HEK293T (cell line): ENCODE results near the gene WRAP73.

ENCODE experiments used
- CTCF ChIA-PET: fragments of 350-600 bp; formaldehyde crosslinking; extraction: SDS; loops from one replicate; lab custom pipeline; 2021; ENCODE audit warnings: antibody characterized with exemption, inconsistent platforms; lab: Yijun Ruan, JAX
- POLR2A ChIA-PET: fragments of 350-600 bp; formaldehyde crosslinking; extraction: SDS; loops from one replicate; lab custom pipeline; 2020; ENCODE audit warnings: antibody characterized with exemption, inconsistent platforms; lab: Yijun Ruan, JAX
- DNase-seq: peaks from one replicate; pipeline ENCODE4 v3.0.0; 2012; ENCODE audit warnings: mixed read lengths; ENCODE audit errors: extremely low spot score
- ARNT ChIP-seq: fragments of 450-650 bp; IDR thresholded peaks from 2 replicates; pipeline ENCODE4 v1.6.1; 2017; ENCODE audit warnings: mild to moderate bottlenecking
- BHLHE40 ChIP-seq: fragments of 450-650 bp; IDR thresholded peaks from 2 replicates; pipeline ENCODE4 v1.6.1; 2016; ENCODE audit warnings: mild to moderate bottlenecking, moderate library complexity, borderline replicate concordance
- CTBP1 ChIP-seq: fragments of 450-650 bp; IDR thresholded peaks from 2 replicates; pipeline ENCODE4 v1.6.1; 2016; ENCODE audit warnings: borderline replicate concordance
- ELF4 ChIP-seq: fragments of 450-650 bp; IDR thresholded peaks from 2 replicates; pipeline ENCODE4 v1.6.1; 2017; ENCODE audit warnings: antibody characterized with exemption
- FOXA1 ChIP-seq: fragments of 450-650 bp; IDR thresholded peaks from 2 replicates; pipeline ENCODE4 v1.6.1; 2016; ENCODE audit warnings: mild to moderate bottlenecking
- FOXK2 ChIP-seq: fragments of 450-650 bp; IDR thresholded peaks from 2 replicates; pipeline ENCODE4 v1.6.1; 2016; ENCODE audit warnings: mild to moderate bottlenecking
- FOXM1 ChIP-seq: fragments of 450-650 bp; IDR thresholded peaks from 2 replicates; pipeline ENCODE4 v1.6.1; 2017; ENCODE audit warnings: mild to moderate bottlenecking, borderline replicate concordance
- HDGF ChIP-seq: fragments of 450-650 bp; IDR thresholded peaks from 2 replicates; pipeline ENCODE4 v1.6.1; 2017; ENCODE audit warnings: antibody characterized with exemption, borderline replicate concordance
- L3MBTL2 ChIP-seq: fragments of 450-650 bp; conservative IDR thresholded peaks from 2 replicates; pipeline ENCODE4 v1.6.1; 2016; ENCODE audit warnings: mild to moderate bottlenecking
- LEF1 ChIP-seq: fragments of 450-650 bp; IDR thresholded peaks from 2 replicates; pipeline ENCODE4 v1.6.1; 2017; ENCODE audit warnings: mild to moderate bottlenecking, borderline replicate concordance
- NFRKB ChIP-seq: fragments of 450-650 bp; IDR thresholded peaks from 2 replicates; pipeline ENCODE4 v1.6.1; 2016; ENCODE audit warnings: mild to moderate bottlenecking, moderate library complexity
- SP1 ChIP-seq: fragments of 450-650 bp; IDR thresholded peaks from 2 replicates; pipeline ENCODE4 v1.6.1; 2017
- SUZ12 ChIP-seq: fragments of 450-650 bp; IDR thresholded peaks from 2 replicates; pipeline ENCODE4 v1.6.1; 2016; ENCODE audit warnings: mild to moderate bottlenecking
- TARDBP ChIP-seq: fragments of 450-650 bp; IDR thresholded peaks from 2 replicates; pipeline ENCODE4 v1.6.1; 2016
- ZNF384 ChIP-seq: fragments of 450-650 bp; IDR thresholded peaks from 2 replicates; pipeline ENCODE4 v1.6.1; 2016
- TF ChIP-seq, protein P1 (sequence below): fragments of 450-650 bp; IDR thresholded peaks from 2 replicates; pipeline ENCODE4 v1.6.1; 2016

WRAP73 gene

GRCh38 chr1:3620708-3621107, 29.2 kb downstream of the WRAP73 start:
- ChIA-PET POLR2A (no interaction called here), CTCF (interaction anchor here (1.0 to 3.4 kb wide), 6 partner anchors 56 to 168 kb away, joined by 3 to 19 read pairs (median 8); no protein-coding TSS in a partner anchor)
- no peak for DNase-seq
- TF ChIP-seq TARDBP (no peak), BHLHE40 (no peak), ZNF384 (no peak), HDGF (no peak), L3MBTL2 (no peak), LEF1 (no peak), FOXA1 (no peak), FOXM1 (no peak), SP1 (no peak), CTBP1 (no peak), ARNT (no peak), FOXK2 (no peak), ELF4 (no peak), SUZ12 (no peak), NFRKB (no peak)
- TF ChIP-seq, protein P1, sequence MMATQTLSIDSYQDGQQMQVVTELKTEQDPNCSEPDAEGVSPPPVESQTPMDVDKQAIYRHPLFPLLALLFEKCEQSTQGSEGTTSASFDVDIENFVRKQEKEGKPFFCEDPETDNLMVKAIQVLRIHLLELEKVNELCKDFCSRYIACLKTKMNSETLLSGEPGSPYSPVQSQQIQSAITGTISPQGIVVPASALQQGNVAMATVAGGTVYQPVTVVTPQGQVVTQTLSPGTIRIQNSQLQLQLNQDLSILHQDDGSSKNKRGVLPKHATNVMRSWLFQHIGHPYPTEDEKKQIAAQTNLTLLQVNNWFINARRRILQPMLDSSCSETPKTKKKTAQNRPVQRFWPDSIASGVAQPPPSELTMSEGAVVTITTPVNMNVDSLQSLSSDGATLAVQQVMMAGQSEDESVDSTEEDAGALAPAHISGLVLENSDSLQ, result no peak

GRCh38 chr1:3618881-3619671, 30.8 kb downstream of the WRAP73 start:
- DNase-seq, result peak; percentile 65
- no peak for TF ChIP-seq CTBP1
- TF ChIP-seq, protein P1, result peak; percentile 64
- CTCF ChIA-PET, result interaction anchor here (0.6 to 3.4 kb wide), 16 partner anchors 9 to 182 kb away, joined by 3 to 19 read pairs (median 5); no protein-coding TSS in a partner anchor
- POLR2A ChIA-PET, result interaction anchor here (1.0 kb wide), 1 partner anchor 128 kb away, joined by 4 read pairs; no protein-coding TSS in a partner anchor

DNA sequence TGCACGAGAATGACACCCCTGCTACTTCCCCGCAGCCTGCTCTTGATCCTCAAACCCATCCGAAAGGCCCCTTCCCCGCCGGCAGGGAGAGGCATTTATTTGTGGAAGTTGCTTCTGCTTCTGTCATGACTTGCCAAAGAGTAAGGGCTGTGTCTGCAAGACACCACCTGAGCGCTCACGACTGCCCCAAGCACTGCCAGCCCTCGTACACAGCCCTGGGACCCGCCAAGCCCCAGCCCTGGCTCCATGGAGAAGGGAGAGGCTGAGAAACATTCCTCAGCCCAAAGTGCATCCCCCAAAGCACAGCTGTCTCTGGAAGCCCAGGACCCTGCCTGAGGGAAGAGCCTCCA, 31.4 kb downstream of the WRAP73 start:
- DNase-seq, result no peak
- no peak for TF ChIP-seq ELF4
- no peak for TF ChIP-seq BHLHE40
- no peak for TF ChIP-seq ARNT
- TF ChIP-seq L3MBTL2, result no peak
- CTCF ChIA-PET, result interaction anchor here (0.6 to 3.4 kb wide), 15 partner anchors 8 to 182 kb away, joined by 3 to 19 read pairs (median 6); no protein-coding TSS in a partner anchor
- POLR2A ChIA-PET, result interaction anchor here (1.0 kb wide), 1 partner anchor 128 kb away, joined by 4 read pairs; no protein-coding TSS in a partner anchor

DNA sequence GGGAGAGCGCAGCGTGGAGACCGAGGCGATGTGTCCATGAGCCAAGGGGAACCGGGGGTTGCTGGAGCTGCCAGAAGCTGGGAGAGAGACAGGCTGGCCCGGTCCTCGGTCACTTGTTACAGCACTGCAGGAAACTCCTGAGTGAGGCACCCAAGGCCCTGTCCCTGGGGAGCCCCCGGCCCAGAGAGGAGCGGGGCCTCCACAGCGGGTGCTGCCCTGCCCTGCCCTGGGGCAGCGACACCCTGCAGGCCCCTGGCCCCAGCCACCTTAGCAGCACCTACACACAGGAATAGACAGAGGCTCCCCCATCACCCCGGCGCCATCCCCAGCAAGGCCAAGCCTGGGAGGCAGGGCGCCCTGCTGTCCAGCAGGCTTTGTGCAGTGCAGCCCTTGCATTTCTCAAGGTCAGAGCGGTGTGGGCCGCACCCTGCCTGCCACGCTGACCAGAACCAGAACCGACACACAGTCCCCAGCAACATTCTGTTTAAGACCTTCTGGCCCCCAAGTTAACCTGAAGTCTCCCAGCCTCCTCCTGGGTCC, 32.0 kb downstream of the WRAP73 start:
- CTCF ChIA-PET, result interaction anchor here (0.6 kb wide), 1 partner anchor 54 kb away, joined by 3 read pairs; no protein-coding TSS in a partner anchor
- POLR2A ChIA-PET, result no interaction called here
- DNase-seq, result no peak
- TF ChIP-seq SP1 (no peak), ARNT (no peak), FOXA1 (no peak), SUZ12 (no peak), TARDBP (no peak), ELF4 (no peak), NFRKB (no peak), FOXK2 (no peak), LEF1 (no peak), FOXM1 (no peak)

DNA sequence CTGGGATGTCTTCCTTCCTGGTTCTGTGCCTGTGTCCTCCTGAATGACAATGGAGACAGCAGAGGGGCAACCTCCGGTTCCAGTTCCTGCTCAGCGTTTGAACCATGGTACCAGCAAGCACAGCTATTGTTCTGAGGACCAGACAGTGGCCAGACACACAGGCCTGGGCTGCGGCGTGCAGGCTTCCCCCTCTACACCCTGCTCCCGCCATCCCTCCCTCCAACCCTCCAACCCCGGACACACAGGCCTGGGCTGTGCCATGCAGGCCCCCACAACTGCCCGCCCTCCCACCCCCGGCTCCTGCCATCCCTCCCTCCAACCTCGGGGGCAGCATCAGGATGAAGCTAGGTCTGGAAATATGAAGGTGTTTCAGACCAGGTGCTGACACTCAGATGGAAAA, 33.0 kb downstream of the WRAP73 start:
- no peak for DNase-seq
- TF ChIP-seq, protein P1, result no peak
- no peak for TF ChIP-seq FOXA1
- no peak for TF ChIP-seq L3MBTL2
- TF ChIP-seq HDGF, result no peak
- TF ChIP-seq BHLHE40, result no peak
- TF ChIP-seq FOXK2, result no peak
- no peak for TF ChIP-seq ELF4
- no peak for TF ChIP-seq SUZ12
- TF ChIP-seq SP1, result no peak
- TF ChIP-seq CTBP1, result no peak
- no peak for TF ChIP-seq LEF1
- no peak for TF ChIP-seq ARNT
- no peak for TF ChIP-seq FOXM1
- TF ChIP-seq TARDBP, result no peak
- no peak for TF ChIP-seq NFRKB
- no peak for TF ChIP-seq ZNF384
- CTCF ChIA-PET, result no interaction called here
- POLR2A ChIA-PET, result no interaction called here
